Omental fat pad (tissue), 4 donors: ENCODE results near the gene UBL4B. TPM values are rescaled to one million over a fixed set of nuclear protein-coding genes. Genes with fewer than 3 reads are reported as not detected.
A peak's percentile ranks its signal among the peaks of the same experiment; 100 is the strongest.
"Not testable (repeated sequence)": the region's sequence is repeated elsewhere in the genome, so short reads cannot be mapped to it uniquely, and the experiment has no call there.

Experiments used
- ATAC-seq: fragments of 150-250 bp; one replicate; pipeline ENCODE4 v1.9.1; 2016; ENCODE audit warnings: mild to moderate bottlenecking, moderate library complexity; ENCODE audit not compliant: low FRiP score
- DNase-seq: peaks from one replicate; pipeline ENCODE4 v3.0.0-alpha.2; 2019; ENCODE audit warnings: low spot score
- total RNA-seq, 4 donors: library from RNA; depleted of rRNA; stranded (reverse); fragments of >200 nt; gene quantifications; one replicate each; pipeline ENCODE4 v1.1.0, GENCODE V29; 2016
- TF ChIP-seq, protein P1 (sequence below), 3 donors: fragments of 450-650 bp; IDR thresholded peaks; one replicate each; pipeline ENCODE4 v1.5.1; 2016 to 2017; ENCODE audit warnings: antibody characterized with exemption in 3 of 3, mild to moderate bottlenecking in 3 of 3, moderate library complexity in 2 of 3

UBL4B gene
- total RNA-seq, 4 donors from 2014 or later, result 0.46 to 0.63 TPM; not detected in 2

DNA sequence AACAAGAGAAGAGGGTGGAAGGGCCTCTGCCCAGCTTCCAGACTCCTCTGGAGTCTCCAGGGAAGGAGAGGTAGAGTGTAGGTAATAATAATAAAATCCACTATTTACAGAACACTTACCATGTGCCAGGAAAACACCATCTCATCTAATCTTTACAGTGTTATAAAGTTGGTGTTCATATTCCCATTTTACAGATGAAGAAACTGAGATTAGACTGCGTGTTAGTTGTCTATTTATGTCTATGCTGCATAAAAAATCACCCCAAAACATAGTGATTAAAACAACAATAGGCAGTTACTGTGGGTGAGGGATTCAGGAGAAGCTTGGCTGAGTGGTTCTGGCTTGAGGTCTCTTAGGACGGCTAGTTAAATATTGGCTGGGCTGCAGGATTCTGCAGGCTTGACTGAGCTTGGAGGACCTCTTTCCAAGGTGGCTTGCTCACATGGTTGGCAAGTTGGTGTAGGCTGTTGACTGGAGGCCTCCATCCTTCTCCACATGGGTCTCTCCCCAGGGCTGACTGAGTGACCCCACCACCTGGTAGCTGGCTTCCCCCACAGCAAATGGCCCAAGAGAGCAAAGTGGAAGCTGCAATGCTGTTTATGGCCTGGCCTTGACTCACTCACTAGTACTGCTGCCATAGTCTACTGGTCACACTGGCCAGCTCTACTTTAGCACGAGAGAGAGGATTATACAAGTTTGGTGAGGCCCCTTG, 35.3 kb upstream of the UBL4B start:
- DNase-seq (no peak), ATAC-seq (no peak)
- TF ChIP-seq, protein P1, sequence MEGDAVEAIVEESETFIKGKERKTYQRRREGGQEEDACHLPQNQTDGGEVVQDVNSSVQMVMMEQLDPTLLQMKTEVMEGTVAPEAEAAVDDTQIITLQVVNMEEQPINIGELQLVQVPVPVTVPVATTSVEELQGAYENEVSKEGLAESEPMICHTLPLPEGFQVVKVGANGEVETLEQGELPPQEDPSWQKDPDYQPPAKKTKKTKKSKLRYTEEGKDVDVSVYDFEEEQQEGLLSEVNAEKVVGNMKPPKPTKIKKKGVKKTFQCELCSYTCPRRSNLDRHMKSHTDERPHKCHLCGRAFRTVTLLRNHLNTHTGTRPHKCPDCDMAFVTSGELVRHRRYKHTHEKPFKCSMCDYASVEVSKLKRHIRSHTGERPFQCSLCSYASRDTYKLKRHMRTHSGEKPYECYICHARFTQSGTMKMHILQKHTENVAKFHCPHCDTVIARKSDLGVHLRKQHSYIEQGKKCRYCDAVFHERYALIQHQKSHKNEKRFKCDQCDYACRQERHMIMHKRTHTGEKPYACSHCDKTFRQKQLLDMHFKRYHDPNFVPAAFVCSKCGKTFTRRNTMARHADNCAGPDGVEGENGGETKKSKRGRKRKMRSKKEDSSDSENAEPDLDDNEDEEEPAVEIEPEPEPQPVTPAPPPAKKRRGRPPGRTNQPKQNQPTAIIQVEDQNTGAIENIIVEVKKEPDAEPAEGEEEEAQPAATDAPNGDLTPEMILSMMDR (IDR thresholded peaks at IDR 0.05), result no peak

DNA sequence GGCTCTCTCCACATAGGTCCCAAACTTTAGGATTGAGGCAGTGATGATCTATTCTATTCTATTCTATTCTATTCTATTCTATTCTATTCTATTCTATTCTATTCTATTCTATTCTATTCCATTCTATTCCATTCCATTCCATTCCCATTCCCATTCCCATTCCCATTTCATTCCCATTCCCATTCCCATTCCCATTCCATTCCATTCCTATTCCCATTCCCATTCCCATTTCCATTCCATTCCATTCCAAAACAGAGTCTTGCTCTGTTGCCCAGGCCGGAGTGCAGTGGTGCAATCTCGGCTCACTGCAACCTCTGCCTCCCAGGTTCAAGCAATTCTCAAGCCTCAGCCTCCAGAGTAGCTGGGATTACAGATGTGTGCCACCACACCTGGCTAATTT, 32.2 kb upstream of the UBL4B start:
- DNase-seq, ATAC-seq: not testable (repeated sequence)

DNA sequence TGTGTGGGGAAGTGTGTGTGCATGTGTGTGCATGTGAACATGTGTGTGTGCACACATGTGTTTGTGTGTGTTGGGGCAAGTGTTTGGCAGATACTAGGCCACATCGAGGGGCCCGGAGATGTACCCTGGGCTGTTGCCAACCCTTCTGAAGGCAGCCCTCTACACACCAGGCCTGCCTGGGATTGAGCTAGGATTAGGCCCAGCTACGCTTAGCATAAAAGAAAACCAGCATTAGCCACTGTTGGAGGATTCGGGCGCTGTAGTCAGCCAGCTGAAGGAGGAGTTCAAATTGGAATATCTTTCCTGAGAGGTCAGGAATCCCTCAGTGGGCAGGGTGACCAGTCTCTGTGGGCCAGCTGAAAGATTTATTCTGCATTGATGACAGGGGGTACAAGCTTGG, 31.2 kb upstream of the UBL4B start:
- ATAC-seq, result no peak
- no peak for DNase-seq
- TF ChIP-seq, protein P1 (IDR thresholded peaks at IDR 0.05), result no peak

DNA sequence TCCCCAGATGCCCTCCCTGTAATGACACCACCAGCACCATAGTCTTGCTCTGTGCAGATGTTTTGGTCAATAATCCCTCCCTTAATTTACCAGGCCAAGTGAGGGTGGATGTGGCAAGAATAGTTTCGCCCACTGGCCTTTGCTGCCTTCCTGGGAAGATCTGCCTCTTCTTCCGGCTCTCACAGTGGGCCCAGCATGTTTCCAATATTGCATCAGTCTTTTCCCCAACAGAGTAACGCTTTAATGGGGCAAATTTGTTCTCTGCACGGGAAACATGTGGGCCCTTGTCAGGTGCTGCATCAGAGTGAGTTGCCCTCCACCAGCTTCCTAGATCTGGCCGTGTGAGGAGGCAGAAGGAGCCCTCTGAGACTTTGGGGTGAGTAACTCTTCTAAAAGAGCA, 29.8 kb upstream of the UBL4B start:
- DNase-seq (no peak), ATAC-seq (no peak)
- TF ChIP-seq, protein P1 (IDR thresholded peaks at IDR 0.05), result no peak

DNA sequence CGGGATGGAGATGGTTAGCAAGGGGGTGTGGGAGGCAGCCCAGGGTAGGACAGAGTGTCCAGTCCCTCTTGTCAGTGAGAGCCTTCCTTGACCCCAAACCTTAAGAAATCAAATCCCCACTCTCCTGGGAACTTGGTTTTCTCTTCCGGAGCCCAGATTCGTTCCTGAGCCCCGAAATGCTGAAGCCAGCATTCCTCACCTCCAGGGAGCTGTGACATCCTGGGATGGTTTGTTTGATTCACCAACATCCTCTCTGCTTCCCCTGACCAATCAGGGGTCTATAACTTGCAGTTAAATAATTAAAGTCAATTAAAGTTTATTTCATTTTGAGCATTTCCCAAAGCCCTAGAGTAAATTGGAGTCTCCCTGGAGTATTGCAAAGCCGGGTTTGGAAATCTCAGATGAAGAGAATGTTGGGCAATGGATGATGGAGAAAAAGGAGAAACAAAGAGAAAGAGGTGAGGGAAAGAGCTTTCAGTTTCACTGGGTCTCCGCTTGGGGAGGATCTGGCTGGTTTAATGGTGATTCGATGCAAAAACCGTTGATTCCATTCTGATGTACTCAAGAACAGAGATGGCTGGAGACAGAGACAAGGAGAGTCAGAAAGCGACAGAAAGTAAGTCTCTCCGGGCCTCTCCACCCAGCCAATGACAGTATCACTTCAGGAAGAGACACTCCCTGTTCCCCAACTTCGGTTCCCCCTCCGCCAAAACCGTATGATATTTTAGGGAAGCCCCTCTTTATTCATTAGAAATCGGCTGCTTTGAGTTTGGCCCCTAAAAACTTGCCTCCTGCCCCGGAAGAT, 29.0 kb upstream of the UBL4B start:
- no peak for ATAC-seq
- DNase-seq, result no peak
- TF ChIP-seq, protein P1 (IDR thresholded peaks at IDR 0.05), result no peak

DNA sequence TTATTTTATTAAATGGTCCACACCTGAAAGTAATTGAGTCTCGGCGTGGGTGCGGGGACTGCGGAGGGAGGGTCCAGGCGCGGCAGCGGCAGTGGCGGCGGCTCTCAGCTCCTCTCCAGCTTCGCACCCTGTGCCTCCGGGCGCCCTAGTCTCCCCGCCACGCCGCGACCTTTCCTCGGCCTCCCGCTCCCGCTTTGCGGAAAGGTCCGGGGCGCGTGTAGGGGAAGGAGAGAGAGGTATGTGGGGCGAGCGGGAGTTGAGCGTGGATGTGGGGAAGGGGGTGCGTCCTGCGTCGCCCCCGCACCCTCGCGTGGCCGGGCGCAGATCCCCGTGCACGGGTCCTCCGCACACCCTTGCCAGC, 28.4 kb upstream of the UBL4B start:
- TF ChIP-seq, protein P1 (IDR thresholded peaks at IDR 0.05), result no peak
- ATAC-seq (peak; percentile 37), DNase-seq (no peak)

DNA sequence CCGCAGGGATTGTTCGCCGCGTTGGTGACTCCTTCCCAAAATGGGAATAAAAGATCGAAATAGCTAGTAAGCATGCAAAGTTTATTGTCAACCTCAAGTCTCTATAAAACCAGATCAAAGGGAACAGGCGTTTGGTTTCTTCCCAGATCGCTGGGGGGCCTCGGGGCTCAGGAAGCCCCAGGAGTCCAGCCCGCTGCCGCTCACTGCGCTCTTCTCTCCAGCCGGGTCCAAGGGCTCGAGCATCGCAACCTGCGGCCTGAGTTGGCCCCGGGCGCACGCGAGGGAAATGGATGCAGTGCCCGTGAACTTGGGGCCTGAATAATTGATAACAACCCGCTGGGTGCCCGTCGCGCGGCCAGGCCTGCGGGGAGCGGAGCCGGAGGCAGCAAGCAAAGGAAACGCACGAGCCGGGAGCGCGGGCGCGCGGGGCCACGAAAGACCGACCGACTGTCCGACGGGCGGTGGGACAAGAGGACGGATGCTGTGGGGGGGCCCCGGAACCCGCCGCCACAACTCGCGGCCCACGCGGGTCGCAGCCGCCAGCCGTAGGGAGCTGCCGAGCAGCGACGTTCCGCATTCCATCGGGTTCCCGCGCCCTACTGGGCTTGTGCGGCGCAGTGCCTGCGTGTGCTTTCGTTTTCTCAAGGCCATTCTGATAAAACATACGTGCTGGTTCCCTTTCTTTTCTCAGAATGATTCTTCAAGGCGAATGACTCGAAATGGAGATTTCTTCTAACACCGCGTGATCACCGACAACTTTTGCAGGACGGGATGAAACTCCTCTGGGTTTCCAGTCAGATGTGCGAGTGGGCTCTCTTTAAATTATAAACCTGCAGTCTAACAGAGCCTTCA, 27.8 kb upstream of the UBL4B start:
- TF ChIP-seq, protein P1 (IDR thresholded peaks at IDR 0.05), result no peak
- ATAC-seq (peak; percentile 67), DNase-seq (no peak)
